ENCODE results near the gene TRMT1. TPM values are rescaled to one million over a fixed set of nuclear protein-coding genes. Genes with fewer than 3 reads are reported as not detected.
A peak's percentile ranks its signal among the peaks of the same experiment; 100 is the strongest.

Gene TRMT1
- total RNA-seq, 1 experiment from 2014 or later: 106 TPM

DNA sequence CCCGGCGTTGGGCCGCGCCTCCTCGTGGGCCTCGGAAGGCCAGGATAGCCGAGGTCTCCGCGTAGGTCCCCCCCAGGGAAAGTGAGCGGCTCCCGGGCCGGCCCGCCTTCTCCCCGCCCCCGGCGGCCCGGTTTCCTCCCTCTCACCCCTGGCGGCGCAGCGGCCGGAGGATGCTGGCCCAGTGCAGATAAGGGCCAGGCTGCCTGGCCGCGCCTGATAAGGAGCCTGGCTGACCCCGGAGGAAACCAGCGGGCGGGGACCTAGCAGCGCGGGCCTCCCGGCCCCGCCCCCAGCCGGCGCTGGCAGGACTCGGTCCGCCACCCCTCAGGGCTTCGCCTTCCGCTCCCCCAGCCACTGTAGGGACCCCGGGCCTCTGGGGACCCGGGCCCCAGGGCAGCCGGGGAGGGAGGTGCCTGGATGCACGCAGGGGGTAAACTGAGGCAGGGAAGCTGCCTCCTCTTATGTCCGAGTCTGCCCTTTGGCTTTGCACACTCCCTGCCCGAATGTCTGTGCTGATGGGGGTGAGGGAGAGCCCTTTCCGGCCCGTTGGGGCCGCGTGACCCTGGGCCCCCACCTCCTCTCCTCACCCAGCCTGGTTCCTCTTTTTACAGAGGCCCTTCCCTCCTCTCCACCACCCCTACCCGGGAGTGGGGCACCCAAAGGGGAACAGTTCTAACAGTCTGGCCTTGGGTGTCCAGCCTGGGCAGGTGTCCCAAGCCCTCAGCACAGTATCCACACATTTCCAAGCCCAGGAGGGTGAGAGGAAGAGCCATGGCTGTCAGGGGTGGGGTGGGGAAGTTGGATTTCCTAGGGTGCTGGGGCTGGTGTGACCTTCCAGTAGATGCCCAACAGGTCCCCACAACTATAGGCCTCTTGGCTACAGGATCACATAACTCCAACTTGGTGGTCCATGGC lies 13.6 kb downstream of the TRMT1 start, which contains the start of gene LYL1:
Gene LYL1 (minus strand): TSS at position 193 of the 915 bp plus-strand sequence. CDS start 1,687 bp downstream, outside the sequence.
- Mint-ChIP-seq H3K4me1 (peaks cover 10% of the 10 kb centered on the region), H3K27ac (no peak within 1 kb of the TSS), H3K9me3 (no peaks in the 10 kb centered on the region), H3K27me3 (ENCODE audit: low read depth) (peaks cover 45% of the 10 kb centered on the region), H3K36me3 (peaks cover 5% of the 10 kb centered on the region; the same call in 1 of the 2 replicates), H3K4me3 (peak within 1 kb of the TSS; percentile 49)
- ChIA-PET POLR2A (interaction anchor here (0.6 kb wide), 1 partner anchor 195 kb away, joined by 4 read pairs; no protein-coding TSS in a partner anchor), CTCF (interaction anchor here (2.0 to 3.9 kb wide), 4 partner anchors 43 to 138 kb away, joined by 5 to 36 read pairs (median 25); no protein-coding TSS in a partner anchor)
- peak; percentile 47 for ATAC-seq
- no peak for TF ChIP-seq PRRX2 (CRISPR knock-in tag; IDR thresholded peaks at IDR 0.05)
- TF ChIP-seq FOXK1 (CRISPR knock-in tag; IDR thresholded peaks at IDR 0.05): no peak
- 0 out of 2 replicates have a peak, but pooled peaks have one; percentile 34 for TF ChIP-seq E2F5 (CRISPR knock-in tag; IDR thresholded peaks at IDR 0.05)
- 0 out of 2 replicates have a peak, but pooled peaks have one; percentile 15 for TF ChIP-seq GABPB1 (CRISPR knock-in tag; IDR thresholded peaks at IDR 0.05)
- peak; percentile 67 for DNase-seq (ENCODE audit: low spot score)

- H3K27me3 Mint-ChIP-seq (ENCODE audit: low read depth): peaks cover 51% of the 10 kb centered on the region
- H3K4me3 Mint-ChIP-seq: peak overlapping the region; percentile 49
- no peak overlapping the region for H3K27ac Mint-ChIP-seq
- H3K4me1 Mint-ChIP-seq: peaks cover 10% of the 10 kb centered on the region
- ATAC-seq (peak; percentile 19), DNase-seq (ENCODE audit: low spot score) (no peak)
- peaks cover 2% of the 10 kb centered on the region; the same call in 1 of the 2 replicates for H3K36me3 Mint-ChIP-seq
- TF ChIP-seq RORB (CRISPR knock-in tag; IDR thresholded peaks at IDR 0.05) (no peak), IRF2 (CRISPR knock-in tag; IDR thresholded peaks at IDR 0.05; ENCODE audit: borderline replicate concordance, low read depth) (no peak), FOXP4 (CRISPR knock-in tag; IDR thresholded peaks at IDR 0.05) (no peak), ELF4 (CRISPR knock-in tag; IDR thresholded peaks at IDR 0.05; ENCODE audit: low read depth) (no peak), ZNF416 (CRISPR knock-in tag; IDR thresholded peaks at IDR 0.05) (no peak), MXD4 (CRISPR knock-in tag; IDR thresholded peaks at IDR 0.05; ENCODE audit: borderline replicate concordance) (no peak), ATF3 (CRISPR knock-in tag; conservative IDR thresholded peaks at IDR 0.05) (no peak), TCF7 (CRISPR knock-in tag; IDR thresholded peaks at IDR 0.05; ENCODE audit: low read depth) (no peak), FOXK1 (CRISPR knock-in tag; IDR thresholded peaks at IDR 0.05) (no peak), SMAD3 (CRISPR knock-in tag; IDR thresholded peaks at IDR 0.05; ENCODE audit: borderline replicate concordance) (no peak), CREM (CRISPR knock-in tag; IDR thresholded peaks at IDR 0.05) (no peak)
- TF ChIP-seq, protein P1, sequence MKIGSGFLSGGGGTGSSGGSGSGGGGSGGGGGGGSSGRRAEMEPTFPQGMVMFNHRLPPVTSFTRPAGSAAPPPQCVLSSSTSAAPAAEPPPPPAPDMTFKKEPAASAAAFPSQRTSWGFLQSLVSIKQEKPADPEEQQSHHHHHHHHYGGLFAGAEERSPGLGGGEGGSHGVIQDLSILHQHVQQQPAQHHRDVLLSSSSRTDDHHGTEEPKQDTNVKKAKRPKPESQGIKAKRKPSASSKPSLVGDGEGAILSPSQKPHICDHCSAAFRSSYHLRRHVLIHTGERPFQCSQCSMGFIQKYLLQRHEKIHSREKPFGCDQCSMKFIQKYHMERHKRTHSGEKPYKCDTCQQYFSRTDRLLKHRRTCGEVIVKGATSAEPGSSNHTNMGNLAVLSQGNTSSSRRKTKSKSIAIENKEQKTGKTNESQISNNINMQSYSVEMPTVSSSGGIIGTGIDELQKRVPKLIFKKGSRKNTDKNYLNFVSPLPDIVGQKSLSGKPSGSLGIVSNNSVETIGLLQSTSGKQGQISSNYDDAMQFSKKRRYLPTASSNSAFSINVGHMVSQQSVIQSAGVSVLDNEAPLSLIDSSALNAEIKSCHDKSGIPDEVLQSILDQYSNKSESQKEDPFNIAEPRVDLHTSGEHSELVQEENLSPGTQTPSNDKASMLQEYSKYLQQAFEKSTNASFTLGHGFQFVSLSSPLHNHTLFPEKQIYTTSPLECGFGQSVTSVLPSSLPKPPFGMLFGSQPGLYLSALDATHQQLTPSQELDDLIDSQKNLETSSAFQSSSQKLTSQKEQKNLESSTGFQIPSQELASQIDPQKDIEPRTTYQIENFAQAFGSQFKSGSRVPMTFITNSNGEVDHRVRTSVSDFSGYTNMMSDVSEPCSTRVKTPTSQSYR (CRISPR knock-in tag; IDR thresholded peaks at IDR 0.05): no peak
- H3K9me3 Mint-ChIP-seq: no peaks in the 10 kb centered on the region
- ChIA-PET CTCF (interaction anchor here (1.7 to 3.9 kb wide), 3 partner anchors 43 to 137 kb away, joined by 5 to 36 read pairs (median 18); no protein-coding TSS in a partner anchor), POLR2A (interaction anchor here (0.6 kb wide), 1 partner anchor 196 kb away, joined by 4 read pairs; no protein-coding TSS in a partner anchor)
Measured at GRCh38 chr19:13102416-13102665, 14.2 kb downstream of the TRMT1 start.

Data from WTC11 (cell line).